BJ (cell line): ENCODE results near the gene PTGDS. TPM values are rescaled to one million over a fixed set of nuclear protein-coding genes. Genes with fewer than 3 reads are reported as not detected.

Experiments used
- CTCF ChIA-PET: fragments of 350-600 bp; formaldehyde crosslinking; extraction: SDS; loops from one replicate; lab custom pipeline; 2021; ENCODE audit warnings: antibody characterized with exemption, inconsistent platforms; lab: Yijun Ruan, JAX
- POLR2A ChIA-PET: fragments of 300-600 bp; sonication (Branson Sonifier 250); formaldehyde crosslinking; extraction: SDS; loops from one replicate; lab custom pipeline; 2021; ENCODE audit warnings: antibody characterized with exemption; lab: Charles Lee
- DNase-seq: peaks from one replicate; pipeline ENCODE4 v3.0.0-alpha.2; 2011; ENCODE audit warnings: low read depth
- H3K27me3 ChIP-seq: 2 replicates; pipeline ENCODE4 v1.6.0; 2011; ENCODE audit warnings: low read length; ENCODE audit not compliant: control insufficient read depth, insufficient read depth
- H3K36me3 ChIP-seq: 2 replicates; pipeline ENCODE4 v1.5.1; 2011; ENCODE audit warnings: low read length; ENCODE audit not compliant: control insufficient read depth, insufficient read depth
- H3K4me3 ChIP-seq: 2 replicates; pipeline ENCODE4 v1.5.1; 2011; ENCODE audit warnings: low read depth, mild to moderate bottlenecking, control low read depth, low read length
- polyA plus RNA-seq: library from polyadenylated mRNA; depleted of rRNA; stranded (reverse); fragments of >200 nt; gene quantifications from 2 replicates; pipeline ENCODE4 v1.2.3, GENCODE V29; 2011
- TF ChIP-seq, protein P1 (sequence below): IDR thresholded peaks from 2 replicates; pipeline ENCODE4 v1.5.1; 2011; ENCODE audit warnings: low read depth, mild to moderate bottlenecking, control low read depth, inconsistent platforms, low read length, moderate library complexity; ENCODE audit not compliant: insufficient read depth

The PTGDS gene
- polyA plus RNA-seq, 1 experiment, result 0.58 TPM

DNA sequence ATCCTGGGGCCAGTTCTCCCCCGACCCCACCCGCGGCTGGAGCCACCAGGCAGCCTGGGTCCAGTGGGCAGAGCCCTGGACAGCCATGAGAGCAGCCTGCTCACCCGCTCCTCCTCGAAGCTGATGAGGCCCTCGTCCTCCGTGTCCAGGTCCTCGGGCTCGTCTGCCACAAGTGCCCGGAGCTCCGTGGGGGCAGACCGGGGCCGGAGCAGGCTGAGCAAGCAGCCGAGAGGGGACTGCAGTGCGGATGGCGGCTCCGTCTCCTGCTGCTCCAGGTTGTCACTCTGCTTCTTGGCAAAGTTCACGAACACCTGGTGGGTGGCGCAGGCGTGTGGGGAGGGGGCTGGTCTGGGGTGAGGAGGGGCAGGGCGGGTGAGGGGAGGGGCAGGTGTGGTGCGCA, 31.0 kb downstream of the PTGDS start:
- TF ChIP-seq, protein P1, sequence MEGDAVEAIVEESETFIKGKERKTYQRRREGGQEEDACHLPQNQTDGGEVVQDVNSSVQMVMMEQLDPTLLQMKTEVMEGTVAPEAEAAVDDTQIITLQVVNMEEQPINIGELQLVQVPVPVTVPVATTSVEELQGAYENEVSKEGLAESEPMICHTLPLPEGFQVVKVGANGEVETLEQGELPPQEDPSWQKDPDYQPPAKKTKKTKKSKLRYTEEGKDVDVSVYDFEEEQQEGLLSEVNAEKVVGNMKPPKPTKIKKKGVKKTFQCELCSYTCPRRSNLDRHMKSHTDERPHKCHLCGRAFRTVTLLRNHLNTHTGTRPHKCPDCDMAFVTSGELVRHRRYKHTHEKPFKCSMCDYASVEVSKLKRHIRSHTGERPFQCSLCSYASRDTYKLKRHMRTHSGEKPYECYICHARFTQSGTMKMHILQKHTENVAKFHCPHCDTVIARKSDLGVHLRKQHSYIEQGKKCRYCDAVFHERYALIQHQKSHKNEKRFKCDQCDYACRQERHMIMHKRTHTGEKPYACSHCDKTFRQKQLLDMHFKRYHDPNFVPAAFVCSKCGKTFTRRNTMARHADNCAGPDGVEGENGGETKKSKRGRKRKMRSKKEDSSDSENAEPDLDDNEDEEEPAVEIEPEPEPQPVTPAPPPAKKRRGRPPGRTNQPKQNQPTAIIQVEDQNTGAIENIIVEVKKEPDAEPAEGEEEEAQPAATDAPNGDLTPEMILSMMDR, result no peak
- Histone ChIP-seq H3K4me3 (no peak overlapping the region), H3K27me3 (no peaks in the 10 kb centered on the region), H3K36me3 (peaks cover 8% of the 10 kb centered on the region)
- CTCF ChIA-PET, result interaction anchor here (1.0 to 2.3 kb wide), 2 partner anchors 12 to 21 kb away, joined by 3 to 9 read pairs; partner anchors contain the start of gene ABCA2
- no peak for DNase-seq
- POLR2A ChIA-PET, result no interaction called here

DNA sequence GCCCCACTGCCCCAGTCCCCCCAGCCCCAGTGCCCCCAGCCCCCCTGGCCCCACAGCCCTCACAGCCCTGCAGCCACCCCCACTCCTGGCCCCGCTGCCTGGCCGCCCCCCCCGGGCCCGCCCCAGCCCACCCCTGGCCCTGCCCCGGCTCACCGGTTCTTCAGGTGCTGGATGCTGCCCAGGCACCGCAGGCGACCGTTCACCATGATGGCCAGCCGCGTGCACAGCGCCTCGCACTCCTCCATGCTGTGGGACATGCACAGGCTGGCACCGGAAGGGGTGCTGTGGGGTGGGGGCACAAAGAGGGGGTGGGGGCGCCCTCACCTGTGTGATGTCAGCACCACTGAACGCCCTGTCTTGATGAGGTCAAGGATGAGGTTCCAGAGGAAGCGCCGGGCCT, 31.9 kb downstream of the PTGDS start:
- CTCF ChIA-PET, result interaction anchor here (1.0 to 1.2 kb wide), 2 partner anchors 18 to 20 kb away, joined by 3 read pairs; no protein-coding TSS in a partner anchor

DNA sequence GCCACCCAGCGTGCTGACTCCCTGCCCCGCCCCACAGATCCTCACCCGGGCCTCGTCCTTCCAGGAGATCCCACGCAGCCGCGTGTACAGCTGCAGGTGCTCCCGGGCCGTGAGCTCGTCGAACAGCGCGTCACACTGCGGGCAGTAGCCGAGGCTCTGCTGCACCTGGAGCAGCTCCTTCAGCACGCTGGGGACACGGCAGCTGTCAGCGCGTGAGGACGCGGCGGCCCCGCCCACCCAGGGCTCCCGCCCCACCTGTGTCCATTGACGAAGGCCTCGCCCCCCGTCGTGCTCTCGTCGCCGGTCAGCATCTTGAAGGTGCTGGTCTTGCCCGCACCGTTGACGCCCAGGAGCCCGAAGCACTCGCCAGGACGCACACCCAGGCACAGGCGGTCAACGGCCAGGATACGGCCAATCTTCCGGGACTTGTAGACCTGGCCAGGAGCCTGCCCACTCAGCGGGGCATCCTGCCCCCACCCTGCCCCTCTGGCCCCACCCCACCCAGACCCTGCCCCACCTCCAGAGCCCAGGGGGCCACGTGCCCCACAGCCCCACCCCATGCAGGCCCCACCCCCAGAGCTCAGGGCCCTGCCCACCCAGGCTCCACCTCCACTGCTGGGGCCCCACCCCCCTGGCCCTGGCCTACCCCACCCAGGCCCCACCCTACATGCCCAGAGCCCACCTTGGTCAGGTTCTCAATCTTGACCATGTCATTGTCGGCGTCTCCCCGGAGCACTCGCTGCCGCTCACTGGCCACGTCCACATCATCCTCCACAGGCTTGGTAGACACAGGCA, 32.8 kb downstream of the PTGDS start:
- CTCF ChIA-PET, result interaction anchor here (1.0 to 1.2 kb wide), 2 partner anchors 17 to 19 kb away, joined by 3 read pairs; no protein-coding TSS in a partner anchor
- TF ChIP-seq, protein P1, result no peak

More for the DNA sequence above, 31.9 kb downstream of the PTGDS start:
- Histone ChIP-seq H3K36me3 (peaks cover 8% of the 10 kb centered on the region), H3K27me3 (no peaks in the 10 kb centered on the region), H3K4me3 (no peak overlapping the region)
- POLR2A ChIA-PET, result no interaction called here
- TF ChIP-seq, protein P1, result no peak
- DNase-seq, result no peak

DNA sequence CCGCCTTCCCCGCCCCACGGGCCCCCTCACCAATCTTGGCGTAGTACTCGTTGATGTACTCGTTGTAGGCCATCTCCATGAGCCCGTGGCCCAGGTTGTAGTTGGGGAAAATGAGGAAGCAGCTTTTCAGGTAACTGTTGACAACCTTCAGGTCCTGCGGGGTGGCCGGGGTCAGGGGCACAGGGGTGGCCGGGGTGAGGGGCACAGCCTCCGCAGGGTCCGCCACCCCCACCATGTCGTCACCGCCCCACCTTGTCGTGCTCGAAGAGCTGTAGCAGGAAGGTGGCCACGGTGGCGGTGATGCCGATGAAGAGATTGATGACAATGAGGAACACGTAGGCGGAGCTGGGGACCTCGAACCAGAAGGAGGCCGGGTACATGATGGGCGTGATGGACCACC, 33.9 kb downstream of the PTGDS start:
- no peaks in the 10 kb centered on the region for H3K27me3 ChIP-seq
- H3K36me3 ChIP-seq, result peaks cover 14% of the 10 kb centered on the region
- no peak overlapping the region for H3K4me3 ChIP-seq
- no peak for DNase-seq
- POLR2A ChIA-PET, result no interaction called here
- TF ChIP-seq, protein P1, result no peak
- CTCF ChIA-PET, result interaction anchor here (0.6 to 1.5 kb wide), 3 partner anchors 18 to 464 kb away, joined by 3 to 5 read pairs (median 4); no protein-coding TSS in a partner anchor

More for the DNA sequence above, 32.8 kb downstream of the PTGDS start:
- no peak for DNase-seq
- Histone ChIP-seq H3K27me3 (no peaks in the 10 kb centered on the region), H3K36me3 (peaks cover 11% of the 10 kb centered on the region), H3K4me3 (no peak overlapping the region)
- POLR2A ChIA-PET, result no interaction called here
